BE2C (cell line): ENCODE measurements around the gene APIP.

Experiments used
- DNase-seq: peaks from one replicate; pipeline ENCODE4 v3.0.0-alpha.2; 2020
- H3K27me3 ChIP-seq: fragments of 250-450 bp; sonication (Bioruptor Pico); 2 replicates; pipeline ENCODE4 v1.5.1; 2020; ENCODE audit warnings: mild to moderate bottlenecking
- H3K36me3 ChIP-seq: fragments of 250-450 bp; sonication (Bioruptor Pico); 2 replicates; pipeline ENCODE4 v1.5.1; 2020; ENCODE audit warnings: mild to moderate bottlenecking
- H3K4me1 ChIP-seq: fragments of 250-450 bp; sonication (Bioruptor Pico); 2 replicates; pipeline ENCODE4 v1.5.1; 2020
- H3K4me3 ChIP-seq: 2 replicates; pipeline ENCODE4 v1.5.1; 2011; ENCODE audit warnings: low read depth, low read length
- H3K9me3 ChIP-seq: fragments of 250-450 bp; sonication (Bioruptor Pico); 2 replicates; pipeline ENCODE4 v1.5.1; 2020
- TF ChIP-seq, protein P1 (sequence below): IDR thresholded peaks from 2 replicates; pipeline ENCODE4 v1.5.1; 2012; ENCODE audit warnings: mild to moderate bottlenecking, low read depth, low read length

APIP gene

DNA sequence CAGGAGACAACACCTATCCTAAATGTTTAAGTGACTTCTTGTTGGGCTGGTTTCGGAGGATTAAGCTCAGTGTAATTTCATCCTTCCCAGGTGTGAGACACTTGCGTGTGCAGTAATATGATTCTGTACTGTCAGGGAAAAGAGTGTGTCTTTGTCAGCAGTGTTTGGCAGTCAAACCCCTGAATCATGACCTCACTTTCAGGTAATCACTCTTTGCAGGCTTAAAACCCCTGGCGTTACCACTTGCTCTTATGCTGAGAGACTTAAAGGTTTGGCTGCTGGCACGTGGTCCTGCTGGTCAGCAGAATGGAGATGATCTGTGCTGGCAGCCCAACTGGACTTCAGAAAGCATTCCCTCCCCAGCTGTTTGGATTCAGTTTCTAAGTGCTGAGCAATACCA lies 56.1 kb downstream of the APIP start:
- Histone ChIP-seq H3K27me3 (no peaks in the 10 kb centered on the region), H3K36me3 (no peaks in the 10 kb centered on the region), H3K4me1 (no peaks in the 10 kb centered on the region), H3K9me3 (no peaks in the 10 kb centered on the region), H3K4me3 (no peak overlapping the region)
- DNase-seq, result no peak
- TF ChIP-seq, protein P1, sequence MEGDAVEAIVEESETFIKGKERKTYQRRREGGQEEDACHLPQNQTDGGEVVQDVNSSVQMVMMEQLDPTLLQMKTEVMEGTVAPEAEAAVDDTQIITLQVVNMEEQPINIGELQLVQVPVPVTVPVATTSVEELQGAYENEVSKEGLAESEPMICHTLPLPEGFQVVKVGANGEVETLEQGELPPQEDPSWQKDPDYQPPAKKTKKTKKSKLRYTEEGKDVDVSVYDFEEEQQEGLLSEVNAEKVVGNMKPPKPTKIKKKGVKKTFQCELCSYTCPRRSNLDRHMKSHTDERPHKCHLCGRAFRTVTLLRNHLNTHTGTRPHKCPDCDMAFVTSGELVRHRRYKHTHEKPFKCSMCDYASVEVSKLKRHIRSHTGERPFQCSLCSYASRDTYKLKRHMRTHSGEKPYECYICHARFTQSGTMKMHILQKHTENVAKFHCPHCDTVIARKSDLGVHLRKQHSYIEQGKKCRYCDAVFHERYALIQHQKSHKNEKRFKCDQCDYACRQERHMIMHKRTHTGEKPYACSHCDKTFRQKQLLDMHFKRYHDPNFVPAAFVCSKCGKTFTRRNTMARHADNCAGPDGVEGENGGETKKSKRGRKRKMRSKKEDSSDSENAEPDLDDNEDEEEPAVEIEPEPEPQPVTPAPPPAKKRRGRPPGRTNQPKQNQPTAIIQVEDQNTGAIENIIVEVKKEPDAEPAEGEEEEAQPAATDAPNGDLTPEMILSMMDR, result no peak

DNA sequence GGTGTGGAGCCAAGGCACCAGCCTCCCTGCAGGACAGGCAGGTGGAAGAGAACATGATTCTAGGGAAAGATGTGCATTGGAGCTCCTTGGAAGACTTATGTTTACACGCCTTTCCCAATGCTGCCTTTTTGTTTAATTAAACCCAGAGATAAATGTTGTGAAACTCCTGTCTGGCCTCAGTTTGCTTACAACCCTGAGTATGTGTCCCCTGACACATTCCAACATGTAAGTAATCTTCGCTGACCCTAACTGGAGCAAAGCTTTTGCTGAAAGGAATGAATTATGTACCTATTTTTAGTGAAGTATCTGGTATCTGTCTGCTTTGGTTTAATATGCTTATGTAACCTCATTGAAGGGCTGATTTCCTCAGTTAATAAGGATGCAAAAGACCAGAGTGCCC lies 56.7 kb downstream of the APIP start:
- Histone ChIP-seq H3K9me3 (no peaks in the 10 kb centered on the region), H3K36me3 (no peaks in the 10 kb centered on the region), H3K27me3 (no peaks in the 10 kb centered on the region), H3K4me3 (no peak overlapping the region), H3K4me1 (no peaks in the 10 kb centered on the region)
- no peak for DNase-seq
- TF ChIP-seq, protein P1, result no peak

DNA sequence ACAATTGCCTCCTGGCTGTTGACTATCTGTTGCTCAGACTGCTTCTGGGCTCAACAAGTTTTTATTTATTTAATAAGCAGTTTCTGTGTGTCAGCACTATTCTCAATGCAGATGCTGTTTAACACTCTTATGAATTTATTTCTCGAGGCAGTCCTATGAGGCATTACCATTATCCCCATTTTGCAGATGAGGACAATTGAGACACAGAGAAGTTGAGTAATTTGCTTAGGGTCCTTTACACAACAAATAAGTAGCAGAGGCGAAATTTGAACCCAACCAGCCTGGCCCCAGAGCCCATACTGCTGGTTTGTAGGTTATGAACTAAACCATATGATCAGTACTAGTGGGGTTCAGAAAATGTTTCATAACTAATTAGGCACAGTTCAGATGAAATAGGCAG lies 58.7 kb downstream of the APIP start:
- TF ChIP-seq, protein P1, result no peak
- no peak for DNase-seq
- Histone ChIP-seq H3K27me3 (no peaks in the 10 kb centered on the region), H3K36me3 (no peaks in the 10 kb centered on the region), H3K4me1 (no peaks in the 10 kb centered on the region), H3K4me3 (no peak overlapping the region), H3K9me3 (no peaks in the 10 kb centered on the region)

DNA sequence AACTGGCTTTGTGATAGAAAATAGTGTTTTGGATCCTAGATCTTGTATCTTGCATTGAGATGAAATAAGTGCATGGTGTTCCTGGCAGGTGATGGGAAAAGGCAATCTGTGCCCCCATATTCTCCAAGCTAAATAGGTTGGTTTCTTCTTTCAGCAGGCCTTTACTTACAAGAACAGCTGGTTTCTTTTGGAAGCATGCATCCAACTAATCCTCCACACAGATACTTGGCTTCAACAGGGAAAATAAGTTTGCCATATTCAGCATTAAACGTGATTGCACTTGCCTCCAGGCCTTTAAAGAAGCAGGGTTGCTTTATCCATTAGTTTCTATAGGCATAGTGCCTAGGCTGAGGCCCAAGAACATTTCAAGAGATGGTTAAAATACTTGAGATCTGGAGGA lies 59.9 kb downstream of the APIP start:
- Histone ChIP-seq H3K4me3 (no peak overlapping the region), H3K27me3 (no peaks in the 10 kb centered on the region), H3K9me3 (no peaks in the 10 kb centered on the region), H3K36me3 (no peaks in the 10 kb centered on the region), H3K4me1 (no peaks in the 10 kb centered on the region)
- no peak for DNase-seq
- TF ChIP-seq, protein P1, result no peak

DNA sequence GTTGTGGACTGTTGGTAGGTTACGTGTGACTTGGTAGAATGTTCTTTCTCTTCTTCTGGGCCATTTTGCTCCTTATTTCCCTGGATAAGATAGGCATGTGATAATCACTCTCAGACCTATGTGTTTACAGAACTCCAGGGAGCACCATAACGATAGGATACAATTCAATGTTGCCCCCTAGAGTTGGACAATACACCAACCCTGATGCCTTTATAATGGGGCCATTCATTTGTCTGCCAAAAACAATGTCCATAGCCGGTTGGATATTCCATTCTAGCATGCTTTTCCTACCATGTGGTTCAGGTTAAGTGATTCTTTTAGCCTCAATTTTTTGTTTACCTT lies 60.5 kb downstream of the APIP start:
- TF ChIP-seq, protein P1, result 0 out of 2 replicates have a peak, but pooled peaks have one; percentile 2
- no peaks in the 10 kb centered on the region for H3K4me1 ChIP-seq
- no peak for DNase-seq

DNA sequence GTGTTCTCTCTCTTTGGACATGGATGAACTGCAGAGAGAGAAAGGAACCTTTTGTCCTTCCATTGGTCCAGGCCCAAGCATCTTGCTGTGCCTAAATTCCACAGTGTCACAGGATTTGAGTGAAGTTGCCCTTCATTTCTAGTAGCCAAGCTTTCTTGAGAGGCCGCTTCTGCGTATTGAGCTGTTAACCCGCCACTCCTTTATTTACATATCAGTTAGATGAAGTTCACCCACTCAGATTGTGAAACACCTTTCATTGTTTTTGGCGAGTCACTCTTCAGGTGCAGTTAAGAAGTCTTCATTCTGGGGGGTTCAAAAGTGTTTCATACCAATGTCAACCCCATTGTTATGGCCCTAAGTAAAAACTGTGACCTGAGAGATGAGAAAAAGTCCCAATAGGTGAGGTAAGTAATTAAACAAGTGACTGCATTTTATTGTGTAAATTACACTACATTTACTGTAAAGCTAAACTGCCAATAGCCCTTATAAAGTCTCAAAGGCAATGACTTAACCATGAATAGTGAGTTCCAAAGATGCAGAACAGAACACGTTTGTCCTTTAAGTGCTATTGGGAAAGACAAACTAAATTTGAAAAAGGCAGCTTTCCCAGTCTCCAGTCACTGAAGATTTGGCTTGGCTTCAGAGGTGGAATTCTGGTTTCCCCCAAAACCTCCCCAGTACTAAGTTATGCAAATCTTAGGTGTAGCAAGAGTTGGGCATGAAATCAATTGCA lies 61.0 kb downstream of the APIP start:
- Histone ChIP-seq H3K4me1 (no peaks in the 10 kb centered on the region), H3K4me3 (no peak overlapping the region), H3K36me3 (no peaks in the 10 kb centered on the region), H3K9me3 (no peaks in the 10 kb centered on the region), H3K27me3 (no peaks in the 10 kb centered on the region)
- DNase-seq, result no peak
- TF ChIP-seq, protein P1, result no peak

More for the DNA sequence above, 60.5 kb downstream of the APIP start:
- Histone ChIP-seq H3K36me3 (no peaks in the 10 kb centered on the region), H3K4me3 (no peak overlapping the region), H3K9me3 (no peaks in the 10 kb centered on the region), H3K27me3 (no peaks in the 10 kb centered on the region)
